Esophagus muscularis mucosa (tissue), 4 donors: Measurements from ENCODE around the gene RCC2. TPM values are rescaled to one million over a fixed set of nuclear protein-coding genes. Genes with fewer than 3 reads are reported as not detected.

Experiments used
- DNase-seq: peaks from one replicate; pipeline ENCODE4 v3.0.0-alpha.2; 2017; ENCODE audit errors: extremely low spot score
- H3K27ac ChIP-seq, 4 donors: fragments of 200-600 bp; sonication (generic); replicated peaks in 1 of 4; 1 replicate in 3 of 4; 2 replicates in 1 of 4; pipeline ENCODE4 v1.5.1; 2016 to 2019; ENCODE audit warnings: mild to moderate bottlenecking in 1 of 4
- H3K27me3 ChIP-seq, 4 donors: fragments of 200-600 bp; sonication (generic); one replicate each; pipeline versions ENCODE4 v1.5.1 to v1.6.0; 2016 to 2019
- H3K36me3 ChIP-seq, 4 donors: fragments of 200-600 bp; sonication (generic); one replicate each; pipeline ENCODE4 v1.5.1; 2016 to 2019
- H3K4me1 ChIP-seq, 4 donors: fragments of 200-600 bp; sonication (generic); one replicate each; pipeline ENCODE4 v1.5.1; 2016 to 2019
- H3K4me3 ChIP-seq, 4 donors: fragments of 200-600 bp; sonication (generic); 1 replicate in 2 of 4; 2 replicates in 2 of 4; pipeline ENCODE4 v1.5.1; 2016 to 2019; ENCODE audit warnings: mild to moderate bottlenecking in 4 of 4, moderate library complexity in 1 of 4
- H3K9me3 ChIP-seq, 4 donors: fragments of 200-600 bp; sonication (generic); 1 replicate in 3 of 4; 2 replicates in 1 of 4; pipeline ENCODE4 v1.5.1; 2016 to 2019
- CTCF ChIP-seq, 3 experiments: fragments of 200-600 bp in 2 of 3; fragments of 450-650 bp in 1 of 3; sonication (generic) in 2 of 3; IDR thresholded peaks; one replicate each; pipeline ENCODE4 v1.5.1; 2017 to 2019; ENCODE audit warnings: antibody characterized with exemption in 3 of 3, mild to moderate bottlenecking in 2 of 3, moderate library complexity in 1 of 3
- EP300 ChIP-seq: sonication (generic); formaldehyde crosslinking; IDR thresholded peaks from one replicate; pipeline ENCODE4 v1.6.1; 2017; ENCODE audit warnings: antibody characterized with exemption
- POLR2A ChIP-seq: fragments of 450-650 bp; IDR thresholded peaks from one replicate; pipeline ENCODE4 v1.6.1; 2017; ENCODE audit warnings: antibody characterized with exemption, moderate library complexity, mild to moderate bottlenecking, low read depth
- POLR2AphosphoS5 ChIP-seq, 2 donors: sonication (generic); formaldehyde crosslinking; IDR thresholded peaks; one replicate each; pipeline ENCODE4 v1.6.1; 2017; ENCODE audit warnings: antibody characterized with exemption in 2 of 2
- WGBS: methylation state at CpG from one replicate; pipeline ENCODE4 v1.1.5; 2018; 5-methylcytosine and 5-hydroxymethylcytosine counted together
- intact Hi-C: fragments of 100-400 bp; cut with DNase I; formaldehyde crosslinking; loops from one replicate; pipeline ENCODE4 v1.15.1; 2023
- total RNA-seq, 4 donors: library from RNA; depleted of rRNA; stranded (reverse); fragments of >200 nt; gene quantifications; one replicate each; pipeline versions ENCODE4 v1.1.0 to v1.2.1, GENCODE V29; 2016

Gene RCC2
- total RNA-seq, 4 donors from 2014 or later, result 12.0 to 22.6 (median 20.5) TPM

- H3K27me3 ChIP-seq, result peaks cover 0 to 29% (median 3%) of the 10 kb centered on the region in 4 donors
- DNase-seq, result no peak
- TF ChIP-seq EP300, result no peak
- TF ChIP-seq CTCF (IDR thresholded peaks at IDR 0.05), result no peak
- no peak for TF ChIP-seq POLR2A
- no peak for TF ChIP-seq POLR2AphosphoS5 (IDR thresholded peaks at IDR 0.05)
- H3K27ac ChIP-seq, result no peak overlapping the region
- H3K36me3 ChIP-seq, result no peaks in the 10 kb centered on the region
- no peaks in the 10 kb centered on the region for H3K9me3 ChIP-seq
- intact Hi-C loops, result no loop called here
- 94% methylated on average over 2 of the region's 2 CpGs for WGBS
- no peak overlapping the region for H3K4me3 ChIP-seq
- H3K4me1 ChIP-seq, result no peaks in the 10 kb centered on the region
These were observed 58.3 kb downstream of the RCC2 start for GRCh38 chr1:17381161-17381560.

DNA sequence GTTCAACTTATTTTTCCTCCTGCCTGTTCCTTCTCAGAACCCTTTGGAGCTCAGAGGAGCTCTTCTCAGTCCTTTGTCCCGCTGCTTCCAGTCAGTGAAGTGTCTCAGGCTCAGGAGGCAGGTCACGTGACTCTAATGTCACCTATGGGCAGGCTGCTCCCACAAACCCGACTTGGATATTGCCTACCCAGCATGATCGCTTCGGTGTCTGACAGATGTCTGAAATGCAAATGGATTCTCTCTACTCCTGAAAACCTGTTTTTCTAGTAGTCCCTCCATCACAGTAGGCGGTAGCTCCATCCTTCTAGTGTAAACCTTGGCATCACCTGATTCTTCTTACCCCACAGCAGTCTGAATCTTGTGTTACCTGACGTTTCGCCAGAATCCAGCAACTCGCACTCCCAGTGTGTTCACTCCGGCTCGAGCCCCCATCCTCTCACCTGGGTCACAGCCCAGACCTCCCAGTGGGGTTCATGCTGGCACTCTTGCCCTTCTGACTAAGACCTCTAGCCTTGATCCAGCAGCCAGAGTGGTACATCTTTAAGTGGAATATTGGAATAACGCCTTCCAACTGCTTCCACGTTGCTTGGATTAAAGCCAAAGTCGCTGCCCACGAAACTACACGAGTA lies 62.0 kb downstream of the RCC2 start:
- Histone ChIP-seq H3K4me3 (no peak overlapping the region), H3K4me1 (no peaks in the 10 kb centered on the region), H3K27ac (no peak overlapping the region), H3K9me3 (no peaks in the 10 kb centered on the region), H3K36me3 (no peaks in the 10 kb centered on the region), H3K27me3 (peaks cover 0 to 58% (median 3%) of the 10 kb centered on the region in 4 donors)
- intact Hi-C loops, result no loop called here
- TF ChIP-seq POLR2AphosphoS5 (IDR thresholded peaks at IDR 0.05) (no peak), EP300 (no peak), POLR2A (no peak), CTCF (IDR thresholded peaks at IDR 0.05) (no peak)
- no peak for DNase-seq
- WGBS, result 25% methylated on average over 16 of the region's 16 CpGs

- peaks cover 0 to 73% (median 3%) of the 10 kb centered on the region in 4 donors for H3K27me3 ChIP-seq
- TF ChIP-seq POLR2A, result no peak
- no peak for TF ChIP-seq EP300
- TF ChIP-seq POLR2AphosphoS5 (IDR thresholded peaks at IDR 0.05), result no peak
- no peak for TF ChIP-seq CTCF (IDR thresholded peaks at IDR 0.05)
- intact Hi-C loops, result no loop called here
These were observed 63.8 kb downstream of the RCC2 start for GRCh38 chr1:17375651-17376050.

GRCh38 chr1:17372955-17373354 lies 66.5 kb downstream of the RCC2 start:
- H3K4me3 ChIP-seq, result no peak overlapping the region
- H3K27ac ChIP-seq, result no peak overlapping the region
- no peaks in the 10 kb centered on the region for H3K36me3 ChIP-seq
- TF ChIP-seq POLR2A (no peak), POLR2AphosphoS5 (IDR thresholded peaks at IDR 0.05) (no peak), EP300 (no peak), CTCF (IDR thresholded peaks at IDR 0.05) (no peak)
- intact Hi-C loops, result no loop called here
- peaks cover 0 to 70% (median 0%) of the 10 kb centered on the region in 4 donors for H3K27me3 ChIP-seq
- no peaks in the 10 kb centered on the region for H3K4me1 ChIP-seq
- no peaks in the 10 kb centered on the region for H3K9me3 ChIP-seq
- WGBS, result 73% methylated on average over 10 of the region's 18 CpGs
- no peak for DNase-seq

More at GRCh38 chr1:17375651-17376050, 63.8 kb downstream of the RCC2 start:
- no peak overlapping the region for H3K27ac ChIP-seq
- no peaks in the 10 kb centered on the region for H3K9me3 ChIP-seq
- no peak for DNase-seq
- no peaks in the 10 kb centered on the region for H3K4me1 ChIP-seq
- no peak overlapping the region for H3K4me3 ChIP-seq
- 92% methylated on average over 10 of the region's 10 CpGs for WGBS
- H3K36me3 ChIP-seq, result no peaks in the 10 kb centered on the region

- intact Hi-C loops, result no loop called here
- TF ChIP-seq POLR2A, result no peak
- TF ChIP-seq CTCF (IDR thresholded peaks at IDR 0.05), result no peak
- no peak for TF ChIP-seq EP300
- TF ChIP-seq POLR2AphosphoS5 (IDR thresholded peaks at IDR 0.05), result no peak
These were observed 67.6 kb downstream of the RCC2 start, which contains the start of gene PADI6 for GRCh38 chr1:17371896-17372295. Gene PADI6, plus strand, starts transcription at chr1:17372196. Its CDS starts 50 bp downstream, at chr1:17372246.

More at GRCh38 chr1:17371896-17372295, 67.6 kb downstream of the RCC2 start, which contains the start of gene PADI6:
- H3K4me3 ChIP-seq, result no peak within 1 kb of the TSS
- no peaks in the 10 kb centered on the region for H3K4me1 ChIP-seq
- no peak for DNase-seq
- H3K36me3 ChIP-seq, result no peaks in the 10 kb centered on the region
- 47% methylated on average over 3 of the region's 7 CpGs for WGBS
- H3K9me3 ChIP-seq, result no peaks in the 10 kb centered on the region
- H3K27ac ChIP-seq, result no peak within 1 kb of the TSS
- peaks cover 0 to 67% (median 0%) of the 10 kb centered on the region in 4 donors for H3K27me3 ChIP-seq
